PC-3 (cell line): Measurements from ENCODE around the gene LRIG3.

ENCODE experiments used
- CTCF ChIP-seq: fragments of 300-600 bp; sonication (generic); conservative IDR thresholded peaks from 2 replicates; pipeline ENCODE4 v1.5.1; 2017; ENCODE audit warnings: antibody characterized with exemption, low read depth, mild to moderate bottlenecking, low read length
- EZH2 ChIP-seq: fragments of 300-600 bp; sonication (generic); IDR thresholded peaks from one replicate; pipeline ENCODE4 v1.6.1; 2017; ENCODE audit warnings: antibody characterized with exemption, mild to moderate bottlenecking, low read length; ENCODE audit not compliant: unreplicated experiment

- TF ChIP-seq CTCF = no peak
- TF ChIP-seq EZH2 = no peak
Observed at GRCh38 chr12:58965568-58965967, 45.3 kb upstream of the LRIG3 start.
